GM23248 (cell line): ENCODE measurements around the gene CD300A. TPM values are rescaled to one million over a fixed set of nuclear protein-coding genes. Genes with fewer than 3 reads are reported as not detected.
"Not testable (repeated sequence)": the region's sequence is repeated elsewhere in the genome, so short reads cannot be mapped to it uniquely, and the experiment has no call there.

Experiments used
- DNase-seq: peaks from one replicate; pipeline ENCODE4 v3.0.0-alpha.2; 2015
- H2AFZ ChIP-seq: fragments of 200-600 bp; sonication (generic); 2 replicates; pipeline ENCODE4 v1.6.1; 2016; ENCODE audit warnings: antibody characterized with exemption
- H3F3A ChIP-seq: fragments of 200-600 bp; sonication (generic); 2 replicates; pipeline ENCODE4 v1.6.1; 2016; ENCODE audit warnings: mild to moderate bottlenecking, antibody characterized with exemption, mixed run types; ENCODE audit not compliant: insufficient read depth
- H3K27ac ChIP-seq: fragments of 200-600 bp; sonication (generic); 2 replicates; pipeline ENCODE4 v1.5.1; 2016; ENCODE audit warnings: mild to moderate bottlenecking
- H3K27me3 ChIP-seq: fragments of 200-600 bp; sonication (generic); replicated peaks from 2 replicates; pipeline ENCODE4 v1.6.1; 2016; ENCODE audit warnings: mild to moderate bottlenecking; ENCODE audit not compliant: insufficient read depth
- H3K36me3 ChIP-seq: fragments of 200-600 bp; sonication (generic); 2 replicates; pipeline ENCODE4 v1.6.1; 2016; ENCODE audit warnings: low read depth, mild to moderate bottlenecking
- H3K4me1 ChIP-seq: fragments of 200-600 bp; sonication (generic); 2 replicates; pipeline ENCODE4 v1.6.1; 2016; ENCODE audit warnings: mild to moderate bottlenecking; ENCODE audit not compliant: insufficient read depth
- H3K4me2 ChIP-seq: fragments of 200-600 bp; sonication (generic); one replicate; pipeline ENCODE4 v1.6.1; 2016; ENCODE audit warnings: mild to moderate bottlenecking; ENCODE audit not compliant: unreplicated experiment
- H3K4me3 ChIP-seq: fragments of 200-600 bp; sonication (generic); 2 replicates; pipeline ENCODE4 v1.5.1; 2016; ENCODE audit warnings: mild to moderate bottlenecking
- H3K79me2 ChIP-seq: fragments of 200-600 bp; sonication (generic); 2 replicates; pipeline ENCODE4 v1.6.1; 2016; ENCODE audit warnings: mild to moderate bottlenecking; ENCODE audit not compliant: insufficient read depth
- H3K9ac ChIP-seq: fragments of 200-600 bp; sonication (generic); 2 replicates; pipeline ENCODE4 v1.6.1; 2016; ENCODE audit warnings: mild to moderate bottlenecking
- H3K9me2 ChIP-seq: fragments of 200-600 bp; sonication (generic); 2 replicates; pipeline ENCODE4 v1.6.1; 2016; ENCODE audit warnings: mixed run types, mild to moderate bottlenecking, moderate library complexity; ENCODE audit not compliant: insufficient read depth
- H3K9me3 ChIP-seq: fragments of 200-600 bp; sonication (generic); one replicate; pipeline ENCODE4 v1.6.1; 2017; ENCODE audit warnings: low read depth
- H4K20me1 ChIP-seq: fragments of 200-600 bp; sonication (generic); 2 replicates; pipeline ENCODE4 v1.6.0; 2016; ENCODE audit not compliant: insufficient read depth
- EZH2 ChIP-seq: fragments of 200-600 bp; sonication (generic); IDR thresholded peaks from 2 replicates; pipeline ENCODE4 v1.6.1; 2018; ENCODE audit warnings: antibody characterized with exemption, mild to moderate bottlenecking; ENCODE audit not compliant: insufficient read depth, poor library complexity, severe bottlenecking
- EZH2phosphoT487 ChIP-seq: fragments of 200-600 bp; sonication (generic); IDR thresholded peaks from 2 replicates; pipeline ENCODE4 v1.6.1; 2018; ENCODE audit warnings: antibody characterized with exemption, moderate library complexity, mild to moderate bottlenecking, low read depth; ENCODE audit not compliant: insufficient read depth
- WGBS, 2 experiments: methylation state at CpG; one replicate each; pipeline ENCODE4 v1.1.6; 2015 to 2017; ENCODE audit warnings: low lambda C conversion rate in 2 of 2, low coverage in 1 of 2; ENCODE audit errors: missing lambda C conversion rate in 2 of 2; 5-methylcytosine and 5-hydroxymethylcytosine counted together
- in situ Hi-C: fragments of 300-500 bp; cut with MboI; formaldehyde crosslinking; loops from 2 replicates; pipeline ENCODE4 v1.15.0; 2020
- polyA plus RNA-seq: library from polyadenylated mRNA; unstranded; fragments of >200 nt; fragmentation: Nextera tagmentation; extraction: Ambion mirVana; gene quantifications from 2 replicates; pipeline ENCODE4 v1.2.1, GENCODE V29; 2016
- total RNA-seq: library from RNA; depleted of rRNA; stranded (reverse); fragments of >200 nt; shearing (Covaris generic); gene quantifications from 2 replicates; pipeline ENCODE4 v1.2.3, GENCODE V29; 2014

Gene CD300A
- total and polyA plus RNA-seq, 2 experiments from 2014 or later, result not detected

GRCh38 chr17:74513987-74514631 lies 47.7 kb downstream of the CD300A start:
- no peaks in the 10 kb centered on the region for H3K36me3 ChIP-seq
- no peak overlapping the region for H3K9ac ChIP-seq
- in situ Hi-C loops, result no loop called here
- TF ChIP-seq EZH2 (no peak), EZH2phosphoT487 (no peak)
- 96% methylated on average over 3 of the region's 3 CpGs for WGBS, 2 experiments
- no peak overlapping the region for H3K4me2 ChIP-seq
- H3F3A ChIP-seq, result peaks cover 36% of the 10 kb centered on the region
- H3K27me3 ChIP-seq, result no peaks in the 10 kb centered on the region
- peak; percentile 80 for DNase-seq
- peaks cover 18% of the 10 kb centered on the region for H3K4me1 ChIP-seq
- no peaks in the 10 kb centered on the region for H3K79me2 ChIP-seq
- no peaks in the 10 kb centered on the region for H3K9me2 ChIP-seq
- no peaks in the 10 kb centered on the region for H4K20me1 ChIP-seq
- peak overlapping the region; percentile 13; the same call in 1 of the 2 replicates for H3K27ac ChIP-seq
- no peaks in the 10 kb centered on the region for H3K9me3 ChIP-seq
- no peak overlapping the region for H3K4me3 ChIP-seq
- no peak overlapping the region for H2AFZ ChIP-seq

GRCh38 chr17:74514632-74515334 lies 48.3 kb downstream of the CD300A start:
- WGBS, 2 experiments, result 83 to 84% methylated on average over 10 of the region's 10 CpGs

GRCh38 chr17:74515941-74516340 lies 49.5 kb downstream of the CD300A start:
- no peak for TF ChIP-seq EZH2phosphoT487
- no peak for TF ChIP-seq EZH2
- H3K27ac ChIP-seq, result no peak overlapping the region
- no peaks in the 10 kb centered on the region for H3K27me3 ChIP-seq
- no peaks in the 10 kb centered on the region for H3K9me3 ChIP-seq
- 70 to 77% methylated on average over 4 of the region's 4 CpGs for WGBS, 2 experiments
- H3K4me1 ChIP-seq, result peaks cover 18% of the 10 kb centered on the region
- peaks cover 36% of the 10 kb centered on the region for H3F3A ChIP-seq
- in situ Hi-C loops, result no loop called here
- H2AFZ ChIP-seq, result no peak overlapping the region
- no peak overlapping the region for H3K4me3 ChIP-seq
- no peaks in the 10 kb centered on the region for H3K9me2 ChIP-seq
- H4K20me1 ChIP-seq, result no peaks in the 10 kb centered on the region
- H3K36me3 ChIP-seq, result no peaks in the 10 kb centered on the region
- H3K9ac ChIP-seq, result no peak overlapping the region
- no peaks in the 10 kb centered on the region for H3K79me2 ChIP-seq
- DNase-seq, result no peak
- no peak overlapping the region for H3K4me2 ChIP-seq

More at GRCh38 chr17:74514632-74515334, 48.3 kb downstream of the CD300A start:
- peak; percentile 76 for DNase-seq
- no peaks in the 10 kb centered on the region for H3K36me3 ChIP-seq
- H3K79me2 ChIP-seq, result no peaks in the 10 kb centered on the region
- H3K9ac ChIP-seq, result no peak overlapping the region
- no peaks in the 10 kb centered on the region for H4K20me1 ChIP-seq
- no peak overlapping the region for H3K4me2 ChIP-seq
- TF ChIP-seq EZH2, result no peak
- no peak for TF ChIP-seq EZH2phosphoT487
- H3K27ac ChIP-seq, result no peak overlapping the region
- H3K4me1 ChIP-seq, result peaks cover 18% of the 10 kb centered on the region
- no peaks in the 10 kb centered on the region for H3K9me2 ChIP-seq
- H3K27me3 ChIP-seq, result no peaks in the 10 kb centered on the region
- no peak overlapping the region for H2AFZ ChIP-seq
- no peak overlapping the region for H3K4me3 ChIP-seq
- in situ Hi-C loops, result no loop called here
- peaks cover 36% of the 10 kb centered on the region for H3F3A ChIP-seq
- no peaks in the 10 kb centered on the region for H3K9me3 ChIP-seq

- H3K9ac ChIP-seq, result no peak overlapping the region
- H2AFZ ChIP-seq, result no peak overlapping the region
- no peaks in the 10 kb centered on the region for H3K36me3 ChIP-seq
- H3K9me2 ChIP-seq, result no peaks in the 10 kb centered on the region
- no peak for TF ChIP-seq EZH2
- no peak for TF ChIP-seq EZH2phosphoT487
- peaks cover 32% of the 10 kb centered on the region for H3F3A ChIP-seq
- no peak overlapping the region for H3K4me3 ChIP-seq
- no peak for DNase-seq
- no peaks in the 10 kb centered on the region for H4K20me1 ChIP-seq
- no peaks in the 10 kb centered on the region for H3K27me3 ChIP-seq
- H3K4me1 ChIP-seq, result peaks cover 13% of the 10 kb centered on the region
- H3K27ac ChIP-seq, result no peak overlapping the region
- H3K79me2 ChIP-seq, result no peaks in the 10 kb centered on the region
- WGBS, 2 experiments, result 78% methylated on average over 3 of the region's 3 CpGs
- in situ Hi-C loops, result no loop called here
- H3K4me2 ChIP-seq, result no peak overlapping the region
- no peaks in the 10 kb centered on the region for H3K9me3 ChIP-seq
These were observed 50.3 kb downstream of the CD300A start for GRCh38 chr17:74516561-74517328.

GRCh38 chr17:74518413-74518981 lies 52.1 kb downstream of the CD300A start:
- H3K9ac ChIP-seq, H3K27ac ChIP-seq, H3K4me3 ChIP-seq, H3K4me2 ChIP-seq, H3K4me1 ChIP-seq, DNase-seq, in situ Hi-C loops, H3K36me3 ChIP-seq, H3K9me2 ChIP-seq, H3K9me3 ChIP-seq, H3K27me3 ChIP-seq, H2AFZ ChIP-seq, H4K20me1 ChIP-seq, H3K79me2 ChIP-seq: not testable (repeated sequence)
- H3F3A ChIP-seq, result peaks cover 15% of the 10 kb centered on the region
- WGBS, 2 experiments, result 43 to 46% methylated on average over 6 of the region's 6 CpGs
